ENCODE measurements around the gene WHRN. TPM values are rescaled to one million over a fixed set of nuclear protein-coding genes. Genes with fewer than 3 reads are reported as not detected.

The WHRN gene
- polyA plus RNA-seq, 1 donor (not counting 4 experiments of a cell fraction or from before 2014, with no cell fraction given): 1.2 TPM

- peaks cover 11% of the 10 kb centered on the region for H3K27me3 ChIP-seq (ENCODE audit: control insufficient read depth, extremely low read depth, insufficient read depth, low read length)
- dilution Hi-C loops (cut with MboI; ENCODE audit: extremely low pct_ligation_motif_present, low sequenced_read_pairs): no loop called here
- FAIRE-seq (no peak), DNase-seq (ENCODE audit: low read depth, low spot score) (no peak)
- no peak overlapping the region for H3K4me3 ChIP-seq (ENCODE audit: control insufficient read depth in 2 of 3, extremely low read depth in 1 of 3, insufficient read depth in 2 of 3, low read depth in 1 of 3, low read length in 3 of 3)
- no peaks in the 10 kb centered on the region for H3K79me2 ChIP-seq (ENCODE audit: control insufficient read depth, insufficient read depth, low read length)
- H3K9me3 ChIP-seq (ENCODE audit: control insufficient read depth, low read depth, low read length): no peaks in the 10 kb centered on the region
- no peaks in the 10 kb centered on the region for H4K20me1 ChIP-seq (ENCODE audit: control insufficient read depth, extremely low read depth, insufficient read depth, low read length)
- H2AFZ ChIP-seq (ENCODE audit: control insufficient read depth, low read length): no peak overlapping the region
- H3K4me1 ChIP-seq (ENCODE audit: control insufficient read depth, extremely low read depth, insufficient read depth, low read length): peaks cover 23% of the 10 kb centered on the region
- no peak overlapping the region for H3K9ac ChIP-seq (ENCODE audit: control insufficient read depth, extremely low read depth, insufficient read depth, low read length)
- no peak overlapping the region for H3K4me2 ChIP-seq (ENCODE audit: control insufficient read depth, extremely low read depth, insufficient read depth, low read depth, low read length)
- no peak for TF ChIP-seq EZH2 (IDR thresholded peaks at IDR 0.05; ENCODE audit: low read length)
- TF ChIP-seq CTCF (optimal IDR thresholded peaks at IDR 0.05 in 1 of 3, IDR thresholded peaks at IDR 0.05 in 1 of 3, conservative IDR thresholded peaks at IDR 0.05 in 1 of 3; ENCODE audit: extremely low read depth in 1 of 3, insufficient read depth in 2 of 3, low read length in 3 of 3): no peak
- H3K9me1 ChIP-seq (ENCODE audit: control insufficient read depth, extremely low read depth, insufficient read depth, low read length): no peaks in the 10 kb centered on the region
- H3K27ac ChIP-seq (ENCODE audit: control insufficient read depth, insufficient read depth, low read length): no peak overlapping the region
- no peaks in the 10 kb centered on the region for H3K36me3 ChIP-seq (ENCODE audit: control insufficient read depth in 2 of 2, extremely low read depth in 1 of 2, insufficient read depth in 2 of 2, low read length in 2 of 2)
Observed at GRCh38 chr9:114484215-114484853, 20.9 kb downstream of the WHRN start.

- no peaks in the 10 kb centered on the region for H4K20me1 ChIP-seq (ENCODE audit: control insufficient read depth, extremely low read depth, insufficient read depth, low read length)
- H3K27ac ChIP-seq (ENCODE audit: control insufficient read depth, insufficient read depth, low read length): no peak overlapping the region
- no peak for DNase-seq (ENCODE audit: low read depth, low spot score)
- H3K79me2 ChIP-seq (ENCODE audit: control insufficient read depth, insufficient read depth, low read length): no peaks in the 10 kb centered on the region
- no peak overlapping the region for H3K9ac ChIP-seq (ENCODE audit: control insufficient read depth, extremely low read depth, insufficient read depth, low read length)
- peaks cover 23% of the 10 kb centered on the region for H3K4me1 ChIP-seq (ENCODE audit: control insufficient read depth, extremely low read depth, insufficient read depth, low read length)
- no peak overlapping the region for H3K4me2 ChIP-seq (ENCODE audit: control insufficient read depth, extremely low read depth, insufficient read depth, low read depth, low read length)
- H2AFZ ChIP-seq (ENCODE audit: control insufficient read depth, low read length): no peak overlapping the region
- TF ChIP-seq EZH2 (IDR thresholded peaks at IDR 0.05; ENCODE audit: low read length) (no peak), CTCF (optimal IDR thresholded peaks at IDR 0.05 in 1 of 3, IDR thresholded peaks at IDR 0.05 in 1 of 3, conservative IDR thresholded peaks at IDR 0.05 in 1 of 3; ENCODE audit: extremely low read depth in 1 of 3, insufficient read depth in 2 of 3, low read length in 3 of 3) (no peak)
- no peak for FAIRE-seq
- no peaks in the 10 kb centered on the region for H3K36me3 ChIP-seq (ENCODE audit: control insufficient read depth in 2 of 2, extremely low read depth in 1 of 2, insufficient read depth in 2 of 2, low read length in 2 of 2)
- dilution Hi-C loops (cut with MboI; ENCODE audit: extremely low pct_ligation_motif_present, low sequenced_read_pairs): no loop called here
- H3K9me1 ChIP-seq (ENCODE audit: control insufficient read depth, extremely low read depth, insufficient read depth, low read length): no peaks in the 10 kb centered on the region
- H3K4me3 ChIP-seq (ENCODE audit: control insufficient read depth in 2 of 3, extremely low read depth in 1 of 3, insufficient read depth in 2 of 3, low read depth in 1 of 3, low read length in 3 of 3): no peak overlapping the region
- H3K9me3 ChIP-seq (ENCODE audit: control insufficient read depth, low read depth, low read length): no peaks in the 10 kb centered on the region
- peaks cover 11% of the 10 kb centered on the region for H3K27me3 ChIP-seq (ENCODE audit: control insufficient read depth, extremely low read depth, insufficient read depth, low read length)
Observed at GRCh38 chr9:114483499-114483898, 21.8 kb downstream of the WHRN start.

Data from keratinocyte (primary cell).